SJSA1 (cell line): ENCODE results near the gene HIPK2. TPM values are rescaled to one million over a fixed set of nuclear protein-coding genes. Genes with fewer than 3 reads are reported as not detected.

Experiments
- DNase-seq, 2 experiments: peaks; one replicate each; pipeline ENCODE4 v3.0.0-alpha.2; 2015 to 2020; ENCODE audit warnings: low spot score in 2 of 2, low read depth in 1 of 2
- H3K27ac ChIP-seq: fragments of 250-450 bp; sonication (Bioruptor Pico); 2 replicates; pipeline ENCODE4 v1.5.1; 2020; ENCODE audit warnings: mild to moderate bottlenecking, moderate library complexity
- H3K27me3 ChIP-seq: fragments of 250-450 bp; sonication (Bioruptor Pico); replicated peaks from 2 replicates; pipeline ENCODE4 v1.5.1; 2020; ENCODE audit warnings: mild to moderate bottlenecking, moderate library complexity
- H3K36me3 ChIP-seq: fragments of 250-450 bp; sonication (Bioruptor Pico); 2 replicates; pipeline ENCODE4 v1.5.1; 2020; ENCODE audit warnings: mild to moderate bottlenecking
- H3K4me1 ChIP-seq: fragments of 250-450 bp; sonication (Bioruptor Pico); replicated peaks from 2 replicates; pipeline ENCODE4 v1.6.1; 2021; ENCODE audit warnings: mild to moderate bottlenecking
- H3K4me3 ChIP-seq: fragments of 250-450 bp; sonication (Bioruptor Pico); 2 replicates; pipeline ENCODE4 v1.5.1; 2020; ENCODE audit warnings: mild to moderate bottlenecking
- H3K9me3 ChIP-seq: fragments of 250-450 bp; sonication (Bioruptor Pico); replicated peaks from 2 replicates; pipeline ENCODE4 v1.5.1; 2020; ENCODE audit warnings: mild to moderate bottlenecking
- total RNA-seq: library from RNA; depleted of rRNA; stranded (reverse); fragments of >200 nt; shearing (Covaris generic); gene quantifications from 2 replicates; pipeline ENCODE4 v1.2.3, GENCODE V29; 2014

Gene HIPK2
- total RNA-seq, 1 experiment from 2014 or later = 10.9 TPM

DNA sequence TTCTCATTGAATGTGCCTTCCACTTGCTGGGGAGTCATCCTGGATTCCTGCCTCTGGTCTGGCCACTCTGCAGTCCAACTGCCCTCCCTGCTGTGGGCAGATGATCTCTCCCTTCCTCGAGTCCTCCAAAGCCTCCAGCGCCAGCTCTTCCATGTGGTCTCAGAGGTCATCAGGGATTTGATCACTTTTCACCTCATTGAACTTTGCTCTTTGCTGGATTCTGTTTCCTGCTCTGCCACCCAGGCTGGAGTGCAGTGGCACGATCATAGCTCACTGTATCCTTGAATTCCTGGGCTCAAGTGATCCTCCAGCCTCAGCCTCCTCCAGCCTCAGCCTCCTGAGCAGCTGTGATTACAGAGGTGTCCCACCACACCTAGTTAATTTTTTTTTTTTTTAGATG lies 29.2 kb upstream of the HIPK2 start:
- no peaks in the 10 kb centered on the region for H3K9me3 ChIP-seq
- no peaks in the 10 kb centered on the region for H3K27me3 ChIP-seq
- H3K36me3 ChIP-seq = no peaks in the 10 kb centered on the region
- DNase-seq = no peak
- H3K4me3 ChIP-seq = no peak overlapping the region
- 0 out of 2 replicates have a peak, but pooled peaks cover 3% of the 10 kb centered on the region for H3K4me1 ChIP-seq
- H3K27ac ChIP-seq = no peak overlapping the region

DNA sequence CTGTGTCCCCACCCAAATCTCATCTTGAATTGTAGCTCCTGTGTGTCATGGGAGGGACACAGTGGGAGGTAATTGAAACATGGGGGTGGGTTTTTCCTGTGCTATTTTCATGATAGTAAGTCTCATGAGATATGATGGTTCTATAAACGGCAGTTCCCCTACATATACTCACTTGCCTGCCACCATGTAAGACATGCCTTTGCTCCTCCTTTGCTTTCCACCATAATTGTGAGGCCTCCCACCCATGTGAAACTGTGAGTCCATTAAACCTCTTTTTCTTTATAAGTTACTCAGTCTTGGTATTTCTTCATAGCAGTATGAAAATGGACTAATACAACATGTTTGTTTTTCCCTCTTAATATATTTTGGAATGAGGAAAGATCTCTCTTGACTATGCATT lies 26.8 kb upstream of the HIPK2 start:
- 0 out of 2 replicates have a peak, but pooled peaks cover 3% of the 10 kb centered on the region for H3K4me1 ChIP-seq

DNA sequence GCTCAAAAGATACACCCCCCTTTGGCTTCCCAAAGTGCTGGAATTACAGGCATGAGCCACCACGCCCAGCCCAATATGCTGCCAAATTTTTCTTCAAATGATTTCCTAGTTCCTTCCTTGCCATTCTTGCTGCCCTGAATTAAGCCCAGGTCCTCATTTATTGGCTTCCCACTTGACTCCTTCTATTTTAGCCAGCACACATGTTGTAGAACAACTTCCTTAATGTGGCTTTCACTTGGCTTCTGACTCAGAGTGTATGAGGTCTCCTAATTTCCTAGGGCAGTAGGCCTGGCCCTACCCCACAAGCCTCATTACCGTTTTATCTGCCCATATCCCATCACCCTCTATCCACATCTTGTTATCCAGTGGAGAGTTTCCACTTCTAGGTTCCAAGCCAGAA lies 21.8 kb upstream of the HIPK2 start:
- Histone ChIP-seq H3K4me3 (no peak overlapping the region), H3K4me1 (no peaks in the 10 kb centered on the region; the same call in 1 of the 2 replicates), H3K27me3 (no peaks in the 10 kb centered on the region), H3K9me3 (no peaks in the 10 kb centered on the region), H3K36me3 (no peaks in the 10 kb centered on the region), H3K27ac (no peak overlapping the region)
- no peak for DNase-seq

More for the DNA sequence above, 26.8 kb upstream of the HIPK2 start:
- no peak for DNase-seq
- no peaks in the 10 kb centered on the region for H3K9me3 ChIP-seq
- no peaks in the 10 kb centered on the region for H3K36me3 ChIP-seq
- no peak overlapping the region for H3K4me3 ChIP-seq
- no peak overlapping the region for H3K27ac ChIP-seq
- no peaks in the 10 kb centered on the region for H3K27me3 ChIP-seq

DNA sequence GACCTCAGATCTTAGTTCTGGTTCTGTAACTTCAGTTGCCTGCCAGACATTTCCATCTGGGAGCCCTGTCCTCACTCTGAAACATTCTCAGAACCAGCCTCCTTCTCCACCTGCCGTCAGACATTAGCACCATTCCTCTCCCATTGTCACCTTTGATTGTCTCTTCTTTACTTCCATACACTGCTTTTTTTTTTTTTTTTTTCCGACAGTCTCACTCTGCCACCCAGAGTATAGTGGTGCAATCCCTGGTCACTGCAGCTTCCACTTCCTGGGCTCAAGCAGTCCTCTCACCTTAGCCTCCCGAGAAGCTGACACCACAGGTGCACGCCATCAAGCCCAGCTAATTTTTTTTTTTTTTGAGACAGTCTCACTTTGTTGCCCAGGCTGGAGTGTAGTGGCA lies 21.1 kb upstream of the HIPK2 start:
- Histone ChIP-seq H3K36me3 (no peaks in the 10 kb centered on the region), H3K27me3 (no peaks in the 10 kb centered on the region), H3K4me3 (no peak overlapping the region), H3K9me3 (no peaks in the 10 kb centered on the region), H3K27ac (no peak overlapping the region), H3K4me1 (no peaks in the 10 kb centered on the region; the same call in 1 of the 2 replicates)
- no peak for DNase-seq

DNA sequence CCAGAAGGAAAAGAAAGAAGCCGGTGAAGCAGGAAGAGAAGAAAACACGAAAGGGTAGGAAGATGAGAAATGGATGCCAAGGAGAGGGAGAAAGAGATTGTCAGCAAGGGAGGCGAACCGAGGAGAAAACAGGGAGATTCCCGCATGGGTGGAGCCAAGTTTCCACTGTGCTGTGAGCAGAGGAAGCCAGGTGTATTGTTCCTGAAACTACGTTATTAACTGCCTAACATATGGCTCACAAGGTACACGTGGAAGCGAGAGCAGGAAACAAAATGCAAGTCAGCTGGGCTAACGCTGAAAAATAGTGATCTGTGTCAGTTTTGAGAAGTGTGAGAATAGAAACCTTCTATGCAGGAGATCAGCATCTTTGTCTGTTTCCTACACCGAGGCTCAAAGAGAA lies 20.4 kb upstream of the HIPK2 start:
- Histone ChIP-seq H3K4me3 (no peak overlapping the region), H3K9me3 (no peaks in the 10 kb centered on the region), H3K27me3 (no peaks in the 10 kb centered on the region), H3K4me1 (no peaks in the 10 kb centered on the region; the same call in 1 of the 2 replicates), H3K27ac (no peak overlapping the region), H3K36me3 (no peaks in the 10 kb centered on the region)
- no peak for DNase-seq

DNA sequence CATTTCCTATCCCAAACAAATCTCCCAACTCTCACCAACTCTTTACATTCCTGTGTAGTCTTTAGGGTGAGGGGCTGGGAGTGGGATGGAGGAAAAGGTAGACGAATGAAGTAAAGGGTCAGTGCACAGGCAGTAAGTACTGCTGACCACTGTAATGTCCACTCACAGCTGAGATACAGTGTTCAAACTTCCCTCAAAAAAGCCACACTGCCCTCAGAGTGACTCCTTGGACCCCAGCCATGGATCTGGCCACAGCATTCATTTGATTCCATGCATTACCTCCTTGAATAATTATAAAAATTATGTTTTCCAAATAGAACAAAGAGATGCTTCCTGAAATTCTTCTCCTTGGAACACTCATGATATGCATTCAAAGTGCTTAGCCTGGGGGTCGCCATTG lies 19.8 kb upstream of the HIPK2 start:
- H3K27me3 ChIP-seq = no peaks in the 10 kb centered on the region
- no peaks in the 10 kb centered on the region; the same call in 1 of the 2 replicates for H3K4me1 ChIP-seq
- no peaks in the 10 kb centered on the region for H3K9me3 ChIP-seq
- H3K27ac ChIP-seq = no peak overlapping the region
- no peak for DNase-seq
- H3K4me3 ChIP-seq = no peak overlapping the region
- no peaks in the 10 kb centered on the region for H3K36me3 ChIP-seq

DNA sequence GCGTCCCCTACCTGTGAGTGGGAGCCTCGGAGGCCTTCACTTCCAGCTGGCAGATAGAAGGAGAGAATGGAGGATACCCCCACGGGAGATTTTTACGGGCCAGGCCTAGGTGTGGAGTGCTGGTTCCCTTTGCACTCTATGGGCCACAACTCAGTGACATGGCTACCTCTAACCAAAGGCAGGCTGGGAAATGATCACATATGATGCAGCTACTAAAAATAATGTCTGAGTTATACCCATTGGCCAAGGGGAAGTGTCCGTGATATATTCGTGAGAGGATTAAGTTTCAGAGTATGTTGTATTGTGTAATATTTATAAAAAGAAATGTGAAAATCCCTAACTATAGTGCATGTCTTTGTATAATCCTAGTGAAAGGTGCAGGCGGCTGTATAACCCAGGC lies 13.5 kb upstream of the HIPK2 start:
- no peak for DNase-seq
- Histone ChIP-seq H3K27me3 (no peaks in the 10 kb centered on the region), H3K9me3 (no peaks in the 10 kb centered on the region), H3K4me1 (no peaks in the 10 kb centered on the region), H3K36me3 (no peaks in the 10 kb centered on the region), H3K4me3 (no peak overlapping the region), H3K27ac (no peak overlapping the region)

DNA sequence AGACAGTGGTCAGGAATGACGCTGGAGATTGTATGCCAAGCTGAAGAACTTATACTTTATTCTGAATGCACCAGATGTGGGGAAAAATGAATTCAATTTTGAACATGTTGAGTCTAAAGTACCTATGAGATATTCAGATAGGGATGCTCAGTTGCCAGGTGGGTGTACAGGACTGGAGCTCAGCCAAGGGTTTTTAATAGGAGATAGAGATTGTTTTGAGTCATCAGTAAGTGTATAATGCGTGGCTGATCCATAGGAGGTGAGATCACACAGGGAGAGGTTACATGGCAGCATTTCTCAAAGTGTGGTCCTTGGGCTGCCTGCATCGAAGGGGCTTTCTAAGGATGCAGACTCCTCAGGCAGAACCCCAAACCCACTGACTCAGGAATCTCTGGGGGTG lies 6.8 kb upstream of the HIPK2 start:
- Histone ChIP-seq H3K4me1 (no peaks in the 10 kb centered on the region), H3K9me3 (no peaks in the 10 kb centered on the region), H3K27ac (no peak overlapping the region), H3K4me3 (no peak overlapping the region), H3K36me3 (no peaks in the 10 kb centered on the region), H3K27me3 (no peaks in the 10 kb centered on the region)
- no peak for DNase-seq

DNA sequence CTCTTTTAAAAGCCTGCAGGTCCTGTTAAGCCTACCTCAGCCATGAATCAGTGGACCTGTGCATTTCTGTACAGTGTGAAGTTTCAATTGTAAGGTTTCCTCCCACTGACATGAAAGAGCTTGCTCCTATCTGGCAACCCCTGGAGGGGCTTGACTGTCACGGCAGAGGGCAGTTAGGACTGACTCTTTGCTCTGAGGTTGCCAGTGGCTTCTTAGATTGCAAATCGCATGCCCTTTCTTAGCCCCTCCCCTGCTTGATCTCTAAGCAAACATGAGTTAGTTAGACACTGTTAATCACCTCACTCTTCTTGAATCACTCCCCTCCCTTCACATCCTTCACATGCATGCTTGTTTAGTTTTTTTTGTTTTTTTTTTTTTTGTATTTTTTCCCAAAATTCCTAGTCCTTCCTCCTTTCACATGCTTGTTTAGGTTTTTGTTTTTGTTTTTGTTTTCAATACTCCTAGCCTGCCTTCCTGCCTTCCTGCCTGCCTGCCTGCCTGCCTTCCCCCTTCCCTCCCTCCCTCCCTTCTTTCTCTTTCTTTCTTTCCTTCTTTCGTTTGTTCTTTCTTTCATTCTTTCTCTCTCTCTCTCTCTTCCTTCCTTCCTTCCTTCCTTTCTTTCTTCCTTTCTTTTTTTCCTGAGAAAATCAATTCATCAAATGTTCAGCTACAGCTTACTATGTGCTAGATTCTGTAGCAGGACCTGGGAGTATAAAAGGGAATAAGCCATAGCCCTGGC lies 6.0 kb upstream of the HIPK2 start:
- DNase-seq = no peak
- Histone ChIP-seq H3K9me3 (no peaks in the 10 kb centered on the region), H3K36me3 (no peaks in the 10 kb centered on the region), H3K4me3 (no peak overlapping the region), H3K27me3 (no peaks in the 10 kb centered on the region), H3K27ac (no peak overlapping the region), H3K4me1 (no peaks in the 10 kb centered on the region; the same call in 1 of the 2 replicates)

DNA sequence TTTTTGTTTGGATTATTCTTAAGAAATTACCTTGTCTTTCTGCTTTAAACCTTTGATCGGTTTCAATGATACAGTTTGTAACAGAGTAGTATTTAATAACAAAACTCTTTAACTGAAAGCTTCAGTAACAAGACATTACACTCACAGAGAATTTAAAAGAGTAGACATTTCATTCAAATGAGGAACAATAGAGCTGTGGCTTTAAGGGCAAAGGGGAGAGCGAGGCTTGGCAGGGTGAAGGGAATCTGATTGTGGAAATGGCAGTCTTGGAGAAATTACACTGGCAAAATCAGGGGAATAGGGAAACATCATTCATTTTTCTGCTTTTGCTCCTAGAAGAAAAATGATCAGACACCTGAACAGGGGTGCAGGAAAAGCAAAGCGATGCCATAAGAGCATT lies 5.1 kb upstream of the HIPK2 start:
- peaks cover 3% of the 10 kb centered on the region; the same call in 1 of the 2 replicates for H3K9me3 ChIP-seq
- H3K27me3 ChIP-seq = no peaks in the 10 kb centered on the region
- no peaks in the 10 kb centered on the region; the same call in 1 of the 2 replicates for H3K4me1 ChIP-seq
- H3K36me3 ChIP-seq = peaks cover 3% of the 10 kb centered on the region; the same call in 1 of the 2 replicates
- no peak overlapping the region for H3K27ac ChIP-seq
- no peak for DNase-seq
- H3K4me3 ChIP-seq = no peak overlapping the region

DNA sequence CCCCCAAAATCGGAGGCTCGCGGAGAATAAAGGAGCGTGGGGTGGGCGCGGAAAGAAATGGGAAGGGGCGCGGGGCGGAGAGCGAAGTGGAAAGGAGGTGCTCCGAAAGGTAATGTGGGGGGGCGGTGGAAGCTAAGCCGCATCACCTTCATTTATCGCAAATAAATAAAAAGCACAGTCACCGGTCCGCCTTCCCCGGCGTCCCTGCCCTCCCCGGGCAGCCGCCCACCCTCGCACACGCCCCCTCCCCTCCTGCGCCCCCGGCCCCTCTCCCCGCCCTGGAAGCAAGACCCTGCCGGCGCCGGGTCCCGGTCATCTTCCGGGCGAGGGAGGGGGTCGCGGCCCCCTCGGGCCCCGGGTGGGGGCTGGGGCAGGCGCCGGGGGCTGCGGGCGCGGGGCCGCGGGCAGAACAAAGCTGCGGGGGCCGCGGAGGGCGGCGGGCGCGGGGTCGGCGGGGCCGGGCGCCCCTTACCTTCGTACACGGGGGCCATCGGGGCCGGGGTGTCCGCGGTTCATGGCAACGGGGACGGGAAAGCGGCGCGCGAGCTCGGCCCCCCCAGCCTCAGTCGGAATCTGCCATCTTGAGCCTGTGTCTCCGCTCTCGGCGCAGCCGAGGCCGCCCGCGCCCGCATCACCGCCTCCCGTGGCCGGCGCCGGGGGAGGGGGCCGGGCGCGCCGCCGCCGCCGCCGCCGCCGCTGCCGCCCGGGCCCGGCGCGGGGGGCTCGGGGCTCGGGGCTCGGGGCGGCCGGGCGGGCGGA lies 486 bp downstream of the HIPK2 start:
- H3K4me3 ChIP-seq = peak overlapping the region; percentile 48
- H3K27me3 ChIP-seq = no peaks in the 10 kb centered on the region
- peaks cover 29% of the 10 kb centered on the region for H3K4me1 ChIP-seq
- H3K27ac ChIP-seq = peak overlapping the region; percentile 73
- peaks cover 3% of the 10 kb centered on the region; the same call in 1 of the 2 replicates for H3K9me3 ChIP-seq
- no peak for DNase-seq
- H3K36me3 ChIP-seq = peaks cover 13% of the 10 kb centered on the region

DNA sequence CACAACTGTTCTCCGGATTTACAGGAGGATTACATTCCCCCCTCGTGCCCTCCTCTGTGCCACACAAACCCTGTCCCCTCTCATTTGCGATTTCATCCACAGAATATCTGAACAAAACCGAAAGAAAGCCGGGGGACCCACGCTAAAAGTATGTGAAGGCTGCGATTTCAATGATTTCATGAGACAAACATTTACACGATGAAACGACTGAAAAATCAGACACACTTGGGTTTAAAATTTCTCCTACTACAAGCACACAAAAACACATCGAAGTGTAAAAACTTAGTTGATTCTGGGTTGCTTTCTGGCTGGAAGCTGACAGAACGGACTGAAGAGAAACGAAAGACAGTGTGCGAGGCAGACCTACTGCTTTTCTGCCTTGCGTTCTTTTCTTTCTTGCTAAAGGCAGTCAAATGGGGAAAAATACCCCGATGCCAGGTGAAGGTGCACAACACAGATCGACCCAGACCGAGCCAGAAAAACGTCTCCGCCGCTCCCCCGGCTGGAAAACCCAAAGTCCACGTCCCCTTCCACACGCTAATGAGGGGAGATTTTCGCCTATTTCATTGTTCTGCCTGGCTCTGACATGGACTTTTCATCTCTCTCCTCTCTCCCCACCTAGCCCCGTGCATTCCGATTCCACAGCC lies 1.2 kb downstream of the HIPK2 start:
- Histone ChIP-seq H3K27ac (peak overlapping the region; percentile 73), H3K27me3 (no peaks in the 10 kb centered on the region), H3K4me3 (peak overlapping the region; percentile 48), H3K36me3 (peaks cover 13% of the 10 kb centered on the region), H3K4me1 (peaks cover 36% of the 10 kb centered on the region), H3K9me3 (peaks cover 3% of the 10 kb centered on the region; the same call in 1 of the 2 replicates)
- peak in 1 of 2 experiments; percentile 68 for DNase-seq

DNA sequence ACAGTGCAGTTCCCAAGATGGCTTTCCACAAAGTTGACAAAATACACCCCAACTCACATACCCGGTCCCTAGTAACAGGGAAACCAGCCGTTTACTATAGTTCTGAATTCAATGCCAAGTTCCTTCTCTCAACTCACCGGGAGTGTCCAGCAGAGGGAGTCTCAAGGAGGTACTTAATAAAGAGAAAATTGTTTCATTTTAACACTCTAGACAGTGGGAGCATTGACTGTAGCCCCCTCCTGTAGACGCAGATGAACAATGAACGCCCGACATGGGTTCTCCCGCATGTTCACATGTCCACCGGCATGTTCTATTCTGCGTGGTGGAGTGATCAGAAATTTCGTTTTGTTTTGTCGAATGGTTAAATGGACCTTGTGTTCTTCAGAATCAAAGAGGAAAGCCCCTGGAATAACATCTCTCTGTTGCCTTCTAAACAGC lies 1.9 kb downstream of the HIPK2 start:
- Histone ChIP-seq H3K4me3 (peak overlapping the region; percentile 48), H3K9me3 (peaks cover 3% of the 10 kb centered on the region; the same call in 1 of the 2 replicates), H3K36me3 (peaks cover 13% of the 10 kb centered on the region), H3K4me1 (peaks cover 43% of the 10 kb centered on the region), H3K27me3 (no peaks in the 10 kb centered on the region), H3K27ac (peak overlapping the region; percentile 73)
- peak; percentile 66 to 81 for DNase-seq
